Right atrium auricular region (tissue), 2 donors: ENCODE results near the gene GGA2. TPM values are rescaled to one million over a fixed set of nuclear protein-coding genes. Genes with fewer than 3 reads are reported as not detected.
A peak's percentile ranks its signal among the peaks of the same experiment; 100 is the strongest.
"Not testable (repeated sequence)": the region's sequence is repeated elsewhere in the genome, so short reads cannot be mapped to it uniquely, and the experiment has no call there.

Source experiments
- DNase-seq: peaks from one replicate; pipeline ENCODE4 v3.0.0-alpha.2; 2019; ENCODE audit warnings: low spot score
- H3K27ac ChIP-seq, 2 donors: fragments of 200-600 bp; sonication (generic); 1 replicate in 1 of 2; 2 replicates in 1 of 2; pipeline ENCODE4 v1.5.1; 2016 to 2019
- H3K27me3 ChIP-seq, 2 donors: fragments of 200-600 bp; sonication (generic); one replicate each; pipeline versions ENCODE4 v1.5.1 to v1.6.0; 2017 to 2019
- H3K36me3 ChIP-seq: fragments of 200-600 bp; sonication (generic); one replicate; pipeline ENCODE4 v1.5.1; 2016
- H3K4me1 ChIP-seq, 2 donors: fragments of 200-600 bp; sonication (generic); one replicate each; pipeline versions ENCODE4 v1.5.1 to v1.6.0; 2017 to 2019
- H3K4me3 ChIP-seq, 2 donors: fragments of 200-600 bp; sonication (generic); 1 replicate in 1 of 2; 2 replicates in 1 of 2; pipeline ENCODE4 v1.5.1; 2017 to 2019; ENCODE audit warnings: mild to moderate bottlenecking in 1 of 2, moderate library complexity in 1 of 2
- H3K9me3 ChIP-seq, 2 donors: fragments of 200-600 bp; sonication (generic); one replicate each; pipeline ENCODE4 v1.5.1; 2019
- total RNA-seq, 2 donors: library from RNA; depleted of rRNA; stranded (reverse); fragments of >200 nt; gene quantifications; one replicate each; pipeline ENCODE4 v1.1.0, GENCODE V29; 2016
- TF ChIP-seq, protein P1 (sequence below), 2 donors: fragments of 200-600 bp; sonication (generic); IDR thresholded peaks; one replicate each; pipeline ENCODE4 v1.5.1; 2019; ENCODE audit warnings: antibody characterized with exemption in 2 of 2

The GGA2 gene
- total RNA-seq, 2 donors from 2014 or later: 25.0 to 59.3 TPM

DNA sequence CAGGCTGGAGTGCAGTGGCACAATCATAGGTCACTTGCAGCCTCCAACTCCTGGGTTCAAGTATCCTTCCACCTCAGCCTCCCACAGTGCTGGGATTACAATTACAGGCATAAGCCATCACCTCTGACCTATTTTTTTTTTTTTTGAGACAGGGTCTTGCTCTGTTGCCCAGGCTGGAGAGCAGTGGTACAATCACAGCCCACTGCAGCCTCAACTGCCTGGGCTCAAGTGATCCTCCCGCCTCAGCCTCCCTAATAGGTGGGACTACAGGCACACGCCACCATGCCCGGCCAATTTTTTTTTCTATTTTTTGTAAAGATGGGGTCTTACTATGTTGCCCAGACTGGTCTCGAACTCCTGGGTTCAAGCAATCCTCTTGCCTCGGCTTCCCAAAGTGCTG is 5.6 kb upstream of the GGA2 start:
- Histone ChIP-seq H3K27ac (no peak overlapping the region), H3K36me3 (peaks cover 6% of the 10 kb centered on the region), H3K4me3 (no peak overlapping the region), H3K9me3 (no peaks in the 10 kb centered on the region), H3K27me3 (no peaks in the 10 kb centered on the region), H3K4me1 (no peaks in the 10 kb centered on the region)
- DNase-seq: no peak
- TF ChIP-seq, protein P1, sequence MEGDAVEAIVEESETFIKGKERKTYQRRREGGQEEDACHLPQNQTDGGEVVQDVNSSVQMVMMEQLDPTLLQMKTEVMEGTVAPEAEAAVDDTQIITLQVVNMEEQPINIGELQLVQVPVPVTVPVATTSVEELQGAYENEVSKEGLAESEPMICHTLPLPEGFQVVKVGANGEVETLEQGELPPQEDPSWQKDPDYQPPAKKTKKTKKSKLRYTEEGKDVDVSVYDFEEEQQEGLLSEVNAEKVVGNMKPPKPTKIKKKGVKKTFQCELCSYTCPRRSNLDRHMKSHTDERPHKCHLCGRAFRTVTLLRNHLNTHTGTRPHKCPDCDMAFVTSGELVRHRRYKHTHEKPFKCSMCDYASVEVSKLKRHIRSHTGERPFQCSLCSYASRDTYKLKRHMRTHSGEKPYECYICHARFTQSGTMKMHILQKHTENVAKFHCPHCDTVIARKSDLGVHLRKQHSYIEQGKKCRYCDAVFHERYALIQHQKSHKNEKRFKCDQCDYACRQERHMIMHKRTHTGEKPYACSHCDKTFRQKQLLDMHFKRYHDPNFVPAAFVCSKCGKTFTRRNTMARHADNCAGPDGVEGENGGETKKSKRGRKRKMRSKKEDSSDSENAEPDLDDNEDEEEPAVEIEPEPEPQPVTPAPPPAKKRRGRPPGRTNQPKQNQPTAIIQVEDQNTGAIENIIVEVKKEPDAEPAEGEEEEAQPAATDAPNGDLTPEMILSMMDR (IDR thresholded peaks at IDR 0.05): no peak

DNA sequence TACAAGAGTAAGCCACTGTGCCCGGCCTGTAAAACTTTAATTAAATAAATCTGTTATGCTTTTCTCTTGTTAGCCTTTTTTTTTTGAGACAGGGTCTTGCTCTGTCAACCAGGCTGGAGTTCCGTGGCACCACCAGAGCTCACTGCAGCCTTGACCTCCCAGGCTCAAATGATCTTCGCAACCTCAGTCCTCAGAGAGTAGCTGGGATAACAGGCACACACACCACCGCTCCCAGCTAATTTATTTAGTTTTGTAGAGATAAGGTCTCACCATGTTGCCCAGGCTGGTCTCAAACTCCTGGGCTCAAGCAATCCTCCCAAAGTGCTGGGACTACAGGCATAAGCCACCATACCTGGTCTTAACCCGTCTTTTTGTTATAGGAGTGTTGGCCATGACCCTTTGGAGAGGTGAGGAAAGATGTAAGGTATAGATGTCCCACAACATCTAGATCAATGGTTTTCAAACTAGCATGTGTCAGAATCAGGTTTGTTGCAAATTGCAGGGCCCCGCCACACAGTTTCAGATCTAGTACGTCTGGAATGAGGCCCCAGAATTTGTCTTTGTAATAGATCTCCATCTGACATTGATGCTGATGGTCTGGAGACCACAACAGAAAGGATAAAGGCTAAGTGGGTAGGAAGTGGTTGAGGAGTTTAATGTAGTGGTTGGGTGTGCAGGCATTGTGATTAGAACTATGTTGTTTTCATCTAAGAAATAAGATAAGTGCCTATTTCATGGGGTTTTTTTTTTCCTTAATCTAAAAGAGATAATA is 4.3 kb upstream of the GGA2 start:
- H3K4me1 ChIP-seq: no peaks in the 10 kb centered on the region
- no peaks in the 10 kb centered on the region for H3K9me3 ChIP-seq
- no peaks in the 10 kb centered on the region for H3K27me3 ChIP-seq
- no peak overlapping the region for H3K27ac ChIP-seq
- peaks cover 5% of the 10 kb centered on the region for H3K36me3 ChIP-seq
- no peak for DNase-seq
- H3K4me3 ChIP-seq: no peak overlapping the region
- TF ChIP-seq, protein P1 (IDR thresholded peaks at IDR 0.05): no peak

DNA sequence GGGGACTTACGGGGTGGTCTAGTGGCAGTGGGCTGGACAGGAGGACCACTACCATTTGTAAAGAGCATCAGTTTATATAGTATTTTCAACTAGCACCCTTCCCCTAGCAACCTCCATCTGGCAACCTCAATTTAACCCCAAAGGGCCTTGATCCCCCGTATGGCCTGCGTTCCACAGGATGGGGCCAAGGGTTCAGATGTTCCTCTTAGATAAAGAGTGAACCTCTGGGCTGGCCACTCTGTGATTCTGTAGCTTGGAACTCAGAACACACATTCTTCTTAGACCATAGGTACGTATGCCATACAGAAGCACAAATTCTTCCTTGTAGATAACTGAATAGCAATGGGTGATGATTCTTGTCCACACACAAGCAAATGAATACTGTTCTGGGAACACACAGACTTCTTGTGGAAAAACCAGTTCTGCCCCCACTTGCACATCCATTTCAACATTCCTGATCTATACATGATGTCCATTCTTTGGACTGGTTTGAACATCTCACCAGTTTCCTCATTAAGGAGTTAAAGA is 1.9 kb upstream of the GGA2 start:
- Histone ChIP-seq H3K36me3 (no peaks in the 10 kb centered on the region), H3K9me3 (no peaks in the 10 kb centered on the region), H3K4me1 (peaks cover 0 to 22% of the 10 kb centered on the region in 2 donors), H3K4me3 (no peak overlapping the region), H3K27me3 (no peaks in the 10 kb centered on the region), H3K27ac (no peak overlapping the region)
- DNase-seq: no peak
- TF ChIP-seq, protein P1 (IDR thresholded peaks at IDR 0.05): no peak

DNA sequence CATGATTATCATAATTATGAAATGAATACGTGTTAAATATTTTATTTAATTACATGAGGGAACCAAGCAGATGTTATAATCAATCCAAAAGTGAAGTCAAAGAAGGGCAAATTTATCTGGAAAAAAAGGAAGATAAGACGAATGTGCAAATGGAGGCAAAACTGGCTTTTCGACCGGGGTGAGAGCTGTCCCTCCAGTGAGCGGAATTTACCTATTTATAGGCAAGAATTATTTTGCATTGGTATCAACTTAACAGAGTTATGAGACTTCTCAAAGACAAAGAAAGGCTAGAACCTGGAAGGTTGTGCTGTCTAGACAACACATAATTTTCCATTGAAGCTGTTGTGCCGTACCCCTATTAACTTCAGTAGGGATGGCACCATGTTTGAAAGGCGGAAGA is 1.4 kb upstream of the GGA2 start:
- H3K4me3 ChIP-seq: no peak overlapping the region
- H3K4me1 ChIP-seq: peaks cover 0 to 24% of the 10 kb centered on the region in 2 donors
- no peaks in the 10 kb centered on the region for H3K27me3 ChIP-seq
- TF ChIP-seq, protein P1 (IDR thresholded peaks at IDR 0.05): no peak
- H3K27ac ChIP-seq: no peak overlapping the region
- no peak for DNase-seq
- no peaks in the 10 kb centered on the region for H3K36me3 ChIP-seq
- H3K9me3 ChIP-seq: no peaks in the 10 kb centered on the region

DNA sequence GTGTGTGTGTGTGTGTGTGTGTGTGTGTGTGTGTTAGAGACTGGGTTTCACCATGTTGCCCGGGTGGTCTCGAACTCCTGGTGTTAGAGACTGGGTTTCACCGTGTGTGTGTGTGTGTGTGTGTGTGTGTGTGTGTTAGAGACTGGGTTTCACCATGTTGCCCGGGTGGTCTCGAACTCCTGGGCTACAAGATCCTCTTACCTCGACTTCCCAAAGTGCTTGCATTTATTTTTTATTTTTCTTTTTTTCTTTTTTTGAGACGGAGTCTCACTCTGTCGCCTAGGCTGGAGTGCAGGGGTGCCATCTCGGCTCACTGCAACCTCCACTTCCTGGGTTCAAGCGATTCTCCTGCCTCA is 599 bp upstream of the GGA2 start:
- not testable (repeated sequence) for H3K9me3 ChIP-seq, DNase-seq, H3K27me3 ChIP-seq, H3K36me3 ChIP-seq
- peak overlapping the region in 1 of 2 donors; percentile 86 for H3K27ac ChIP-seq
- H3K4me1 ChIP-seq: peaks cover 0 to 31% of the 10 kb centered on the region in 2 donors
- peak overlapping the region; percentile 70 to 96 for H3K4me3 ChIP-seq

DNA sequence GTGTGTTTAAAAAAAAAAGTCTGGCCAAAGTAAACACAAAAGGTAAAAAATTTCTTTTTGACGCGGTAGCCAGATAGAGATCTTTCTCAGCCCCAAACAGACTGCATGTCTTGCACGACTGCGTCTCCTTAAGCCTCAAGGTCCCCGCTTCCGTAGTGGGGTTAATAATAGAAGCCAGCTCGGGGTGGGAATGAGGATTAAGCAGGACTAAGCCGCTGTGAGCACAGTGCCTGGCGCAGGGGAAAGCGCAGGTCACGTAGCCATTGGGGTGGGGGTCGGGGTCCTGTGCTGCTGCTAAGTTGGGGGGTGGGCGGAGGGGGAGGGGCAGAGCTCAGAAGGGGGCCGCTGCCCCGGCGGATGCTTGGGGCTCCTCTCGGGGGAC is 521 bp downstream of the GGA2 start:
- Histone ChIP-seq H3K27ac (peak overlapping the region; percentile 86 to 91), H3K27me3 (no peaks in the 10 kb centered on the region), H3K4me3 (peak overlapping the region; percentile 70 to 96), H3K9me3 (no peaks in the 10 kb centered on the region), H3K4me1 (peaks cover 0 to 42% of the 10 kb centered on the region in 2 donors), H3K36me3 (no peaks in the 10 kb centered on the region)
- no peak for DNase-seq
- TF ChIP-seq, protein P1 (IDR thresholded peaks at IDR 0.05): no peak
